ENCODE measurements around the gene NECTIN2.

DNA sequence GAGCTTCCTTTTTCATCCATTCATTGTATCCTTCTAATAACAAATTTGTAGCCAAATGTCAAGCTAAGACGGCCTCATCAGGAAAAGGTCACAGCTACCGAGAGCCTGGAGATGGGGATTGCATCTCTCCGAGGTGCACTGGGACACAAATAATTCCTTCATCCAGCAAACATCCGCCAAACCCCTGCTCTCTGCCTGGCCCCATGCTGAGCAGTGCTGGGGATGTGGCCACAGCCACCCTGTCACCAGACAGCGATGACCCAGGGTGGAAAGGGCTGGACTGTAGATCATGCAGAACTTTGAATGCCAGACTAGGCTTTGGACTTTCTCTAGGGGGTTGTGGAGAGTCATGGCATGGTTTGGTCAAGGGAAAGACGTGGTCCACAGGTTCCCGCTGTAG, 46.8 kb downstream of the NECTIN2 start:
- TF ChIP-seq KDM1A (IDR thresholded peaks at IDR 0.05; ENCODE audit: low read depth) = no peak
- TF ChIP-seq, protein P1, sequence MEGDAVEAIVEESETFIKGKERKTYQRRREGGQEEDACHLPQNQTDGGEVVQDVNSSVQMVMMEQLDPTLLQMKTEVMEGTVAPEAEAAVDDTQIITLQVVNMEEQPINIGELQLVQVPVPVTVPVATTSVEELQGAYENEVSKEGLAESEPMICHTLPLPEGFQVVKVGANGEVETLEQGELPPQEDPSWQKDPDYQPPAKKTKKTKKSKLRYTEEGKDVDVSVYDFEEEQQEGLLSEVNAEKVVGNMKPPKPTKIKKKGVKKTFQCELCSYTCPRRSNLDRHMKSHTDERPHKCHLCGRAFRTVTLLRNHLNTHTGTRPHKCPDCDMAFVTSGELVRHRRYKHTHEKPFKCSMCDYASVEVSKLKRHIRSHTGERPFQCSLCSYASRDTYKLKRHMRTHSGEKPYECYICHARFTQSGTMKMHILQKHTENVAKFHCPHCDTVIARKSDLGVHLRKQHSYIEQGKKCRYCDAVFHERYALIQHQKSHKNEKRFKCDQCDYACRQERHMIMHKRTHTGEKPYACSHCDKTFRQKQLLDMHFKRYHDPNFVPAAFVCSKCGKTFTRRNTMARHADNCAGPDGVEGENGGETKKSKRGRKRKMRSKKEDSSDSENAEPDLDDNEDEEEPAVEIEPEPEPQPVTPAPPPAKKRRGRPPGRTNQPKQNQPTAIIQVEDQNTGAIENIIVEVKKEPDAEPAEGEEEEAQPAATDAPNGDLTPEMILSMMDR (IDR thresholded peaks at IDR 0.05) = no peak
- TF ChIP-seq, protein P2, sequence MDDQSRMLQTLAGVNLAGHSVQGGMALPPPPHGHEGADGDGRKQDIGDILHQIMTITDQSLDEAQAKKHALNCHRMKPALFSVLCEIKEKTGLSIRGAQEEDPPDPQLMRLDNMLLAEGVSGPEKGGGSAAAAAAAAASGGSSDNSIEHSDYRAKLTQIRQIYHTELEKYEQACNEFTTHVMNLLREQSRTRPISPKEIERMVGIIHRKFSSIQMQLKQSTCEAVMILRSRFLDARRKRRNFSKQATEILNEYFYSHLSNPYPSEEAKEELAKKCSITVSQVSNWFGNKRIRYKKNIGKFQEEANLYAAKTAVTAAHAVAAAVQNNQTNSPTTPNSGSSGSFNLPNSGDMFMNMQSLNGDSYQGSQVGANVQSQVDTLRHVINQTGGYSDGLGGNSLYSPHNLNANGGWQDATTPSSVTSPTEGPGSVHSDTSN (IDR thresholded peaks at IDR 0.05) = no peak
- TF ChIP-seq, protein P3, sequence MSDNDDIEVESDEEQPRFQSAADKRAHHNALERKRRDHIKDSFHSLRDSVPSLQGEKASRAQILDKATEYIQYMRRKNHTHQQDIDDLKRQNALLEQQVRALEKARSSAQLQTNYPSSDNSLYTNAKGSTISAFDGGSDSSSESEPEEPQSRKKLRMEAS (IDR thresholded peaks at IDR 0.05) = no peak
- TF ChIP-seq POLR2A (IDR thresholded peaks at IDR 0.05; ENCODE audit: low read length) = no peak
